Gastrocnemius medialis (tissue), 4 donors: ENCODE data around the gene GTF2H1. TPM values are rescaled to one million over a fixed set of nuclear protein-coding genes. Genes with fewer than 3 reads are reported as not detected.

Source experiments
- ATAC-seq, 2 donors: fragments of 150-250 bp; one replicate each; pipeline ENCODE4 v1.9.1; 2016
- DNase-seq, 2 donors: peaks; one replicate each; pipeline ENCODE4 v3.0.0-alpha.2; 2019
- H3K27ac ChIP-seq, 4 donors: fragments of 200-600 bp; sonication (generic); 1 replicate in 1 of 4; 2 replicates in 3 of 4; pipeline ENCODE4 v1.5.1; 2016 to 2018; ENCODE audit warnings: mild to moderate bottlenecking in 2 of 4, moderate library complexity in 1 of 4
- H3K27me3 ChIP-seq, 3 donors: fragments of 200-600 bp; sonication (generic) in 2 of 3; 1 replicate in 1 of 3; 2 replicates in 2 of 3; pipeline versions ENCODE4 v1.5.1 to v1.6.0; 2016 to 2019; ENCODE audit warnings: mild to moderate bottlenecking in 1 of 3, moderate library complexity in 1 of 3
- H3K36me3 ChIP-seq, 2 donors: fragments of 200-600 bp; sonication (generic) in 1 of 2; one replicate each; pipeline ENCODE4 v1.5.1; 2017 to 2018
- H3K4me1 ChIP-seq, 2 donors: fragments of 200-600 bp; sonication (generic) in 1 of 2; one replicate each; pipeline ENCODE4 v1.5.1; 2016 to 2017; ENCODE audit warnings: mild to moderate bottlenecking in 2 of 2
- H3K4me3 ChIP-seq, 4 donors: fragments of 200-600 bp; sonication (generic) in 3 of 4; 1 replicate in 1 of 4; 2 replicates in 3 of 4; pipeline ENCODE4 v1.5.1; 2016 to 2019; ENCODE audit warnings: mild to moderate bottlenecking in 2 of 4
- H3K9me3 ChIP-seq, 3 donors: fragments of 200-600 bp; sonication (generic) in 2 of 3; 1 replicate in 1 of 3; 2 replicates in 2 of 3; pipeline ENCODE4 v1.5.1; 2016 to 2019
- POLR2A ChIP-seq, 2 donors: fragments of 450-650 bp; IDR thresholded peaks; one replicate each; pipeline ENCODE4 v1.6.1; 2017; ENCODE audit warnings: antibody characterized with exemption in 2 of 2, mild to moderate bottlenecking in 2 of 2, moderate library complexity in 2 of 2
- in situ Hi-C, 4 donors: fragments of 200-750 bp; cut with MboI; loops; one replicate each; pipeline versions ENCODE4 v1.15.0 to v1.8.0; 2017; ENCODE audit warnings: low sequenced_read_pairs in 4 of 4
- intact Hi-C: fragments of 100-400 bp; cut with DNase I; formaldehyde crosslinking; loops from one replicate; pipeline ENCODE4 v1.15.1; 2023; ENCODE audit warnings: low total_unique reads
- total RNA-seq, 4 donors: library from RNA; depleted of rRNA; stranded (reverse); fragments of >200 nt; gene quantifications; one replicate each; pipeline versions ENCODE4 v1.1.0 to v1.2.3, GENCODE V29; 2016
- TF ChIP-seq, protein P1 (sequence below), 5 experiments: fragments of 450-650 bp in 3 of 5; fragments of 200-600 bp in 2 of 5; sonication (generic) in 2 of 5; IDR thresholded peaks in 4 of 5; conservative IDR thresholded peaks in 1 of 5; 1 replicate in 4 of 5; 2 replicates in 1 of 5; pipeline ENCODE4 v1.5.1; 2016 to 2019; ENCODE audit warnings: antibody characterized with exemption in 5 of 5, mild to moderate bottlenecking in 3 of 5, moderate library complexity in 3 of 5

The GTF2H1 gene
- total RNA-seq, 4 donors from 2014 or later: 30.9 to 45.6 (median 33.2) TPM

DNA sequence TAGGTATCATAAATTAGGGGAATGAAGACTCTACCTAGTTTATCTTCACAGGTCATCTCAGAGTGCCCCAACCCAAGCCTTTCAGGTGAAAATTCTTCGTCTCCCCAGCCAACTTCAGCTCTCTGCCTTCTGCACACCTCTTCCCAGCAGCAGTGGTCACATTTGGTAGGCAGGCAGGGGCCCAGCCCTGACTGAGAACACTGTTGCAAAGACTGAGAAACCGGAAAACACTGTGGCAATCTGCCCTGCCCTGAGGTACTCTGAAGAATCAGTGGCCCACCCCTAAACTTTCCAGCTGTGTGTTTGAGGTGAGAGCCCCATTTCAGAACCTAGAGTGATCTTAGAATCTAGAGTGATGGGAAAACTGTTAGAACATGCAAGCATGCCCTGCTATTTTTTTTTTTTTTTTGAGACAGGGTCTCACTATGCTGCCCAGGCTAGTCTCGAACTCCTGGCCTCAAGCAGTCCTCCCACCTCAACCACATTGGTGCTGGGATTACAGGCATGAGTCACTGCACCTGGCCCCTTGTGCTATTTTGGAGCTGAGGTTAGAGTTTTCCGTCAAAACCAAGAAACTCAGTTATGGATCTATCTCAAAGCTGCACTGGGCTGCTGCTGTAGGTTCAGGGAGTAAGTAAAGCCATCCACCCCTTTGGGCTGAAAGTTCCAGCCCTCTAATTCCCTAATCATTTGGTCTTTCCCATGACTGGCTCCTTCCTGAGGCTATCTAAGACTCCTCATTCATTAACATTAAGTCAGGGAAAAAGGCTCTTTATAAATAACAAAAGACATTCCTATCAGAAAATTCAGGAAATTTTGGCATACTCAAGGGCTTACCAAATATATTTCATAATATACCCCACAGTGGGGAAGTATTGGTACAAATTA is 70.3 kb downstream of the GTF2H1 start:
- peak overlapping the region in 3 of 4 donors; percentile 28 to 94 (median 93) for H3K27ac ChIP-seq
- no peaks in the 10 kb centered on the region for H3K27me3 ChIP-seq
- TF ChIP-seq, protein P1, sequence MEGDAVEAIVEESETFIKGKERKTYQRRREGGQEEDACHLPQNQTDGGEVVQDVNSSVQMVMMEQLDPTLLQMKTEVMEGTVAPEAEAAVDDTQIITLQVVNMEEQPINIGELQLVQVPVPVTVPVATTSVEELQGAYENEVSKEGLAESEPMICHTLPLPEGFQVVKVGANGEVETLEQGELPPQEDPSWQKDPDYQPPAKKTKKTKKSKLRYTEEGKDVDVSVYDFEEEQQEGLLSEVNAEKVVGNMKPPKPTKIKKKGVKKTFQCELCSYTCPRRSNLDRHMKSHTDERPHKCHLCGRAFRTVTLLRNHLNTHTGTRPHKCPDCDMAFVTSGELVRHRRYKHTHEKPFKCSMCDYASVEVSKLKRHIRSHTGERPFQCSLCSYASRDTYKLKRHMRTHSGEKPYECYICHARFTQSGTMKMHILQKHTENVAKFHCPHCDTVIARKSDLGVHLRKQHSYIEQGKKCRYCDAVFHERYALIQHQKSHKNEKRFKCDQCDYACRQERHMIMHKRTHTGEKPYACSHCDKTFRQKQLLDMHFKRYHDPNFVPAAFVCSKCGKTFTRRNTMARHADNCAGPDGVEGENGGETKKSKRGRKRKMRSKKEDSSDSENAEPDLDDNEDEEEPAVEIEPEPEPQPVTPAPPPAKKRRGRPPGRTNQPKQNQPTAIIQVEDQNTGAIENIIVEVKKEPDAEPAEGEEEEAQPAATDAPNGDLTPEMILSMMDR (IDR thresholded peaks at IDR 0.05 in 4 of 5, conservative IDR thresholded peaks at IDR 0.05 in 1 of 5): no peak
- TF ChIP-seq POLR2A (IDR thresholded peaks at IDR 0.05): no peak
- DNase-seq: no peak
- no peaks in the 10 kb centered on the region for H3K9me3 ChIP-seq
- intact Hi-C loops: loop anchor here (10.0 kb wide), 3 partner anchors 378 to 1992 kb away; partner anchors contain the start of genes NAV2, PRMT3 and SERGEF
- peaks cover 15 to 19% of the 10 kb centered on the region in 2 donors for H3K4me1 ChIP-seq
- in situ Hi-C loops: loop anchor here in 1 of 4 donors (10.0 kb wide), 1 partner anchor 68 kb away; the partner anchor contains the start of genes GTF2H1 and HPS5
- no peak for ATAC-seq
- peaks cover 0 to 13% of the 10 kb centered on the region in 2 donors for H3K36me3 ChIP-seq
- H3K4me3 ChIP-seq: no peak overlapping the region

DNA sequence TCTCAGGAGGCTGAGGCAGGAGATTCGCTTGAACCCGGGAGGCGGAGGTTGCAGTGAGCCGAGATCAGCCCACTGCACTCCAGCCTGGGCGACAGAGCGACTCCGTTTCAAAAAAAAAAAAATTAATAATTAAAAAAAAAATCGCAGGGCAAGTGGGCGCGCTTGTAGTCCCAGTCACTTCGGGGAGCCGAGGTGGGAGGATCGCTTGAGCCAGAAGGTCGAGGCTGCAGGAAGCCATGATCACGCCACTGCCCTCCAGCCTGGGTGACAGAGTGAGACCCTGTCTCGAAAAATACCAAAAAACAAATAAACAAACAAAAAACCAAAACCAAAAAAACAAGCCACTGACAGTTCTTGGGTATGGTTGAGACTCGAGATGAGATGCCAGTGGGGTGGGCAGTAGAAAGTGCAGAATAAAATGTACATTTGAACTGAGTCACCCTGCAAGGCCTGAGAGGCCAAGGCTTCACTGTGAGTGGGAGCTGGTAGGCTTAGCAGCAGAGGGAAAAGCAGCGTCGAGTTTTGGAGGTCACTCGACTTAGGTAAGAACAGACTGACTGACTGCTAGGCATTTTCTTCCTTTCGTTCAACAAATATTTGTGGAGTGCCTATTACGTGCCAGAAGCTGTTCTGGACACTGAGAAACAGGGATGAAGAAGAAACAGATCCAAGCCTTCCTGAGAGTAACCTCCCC is 71.4 kb downstream of the GTF2H1 start:
- H3K27me3 ChIP-seq: no peaks in the 10 kb centered on the region
- in situ Hi-C loops: loop anchor here in 1 of 4 donors (10.0 kb wide), 1 partner anchor 69 kb away; the partner anchor contains the start of genes GTF2H1 and HPS5
- no peak for DNase-seq
- H3K4me1 ChIP-seq: peaks cover 15 to 19% of the 10 kb centered on the region in 2 donors
- ATAC-seq: peak in 1 of 2 donors; percentile 12
- H3K4me3 ChIP-seq: peak overlapping the region; percentile 67 to 86 (median 74)
- no peaks in the 10 kb centered on the region for H3K9me3 ChIP-seq
- intact Hi-C loops: loop anchor here (1.0 to 10.0 kb wide), 6 partner anchors 133 to 1991 kb away; partner anchors contain the start of genes NAV2, PRMT3, SERGEF and SPTY2D1
- peaks cover 0 to 22% of the 10 kb centered on the region in 2 donors for H3K36me3 ChIP-seq
- H3K27ac ChIP-seq: peak overlapping the region; percentile 85 to 94 (median 93)
- TF ChIP-seq POLR2A (IDR thresholded peaks at IDR 0.05): no peak
- TF ChIP-seq, protein P1 (IDR thresholded peaks at IDR 0.05 in 4 of 5, conservative IDR thresholded peaks at IDR 0.05 in 1 of 5): no peak

DNA sequence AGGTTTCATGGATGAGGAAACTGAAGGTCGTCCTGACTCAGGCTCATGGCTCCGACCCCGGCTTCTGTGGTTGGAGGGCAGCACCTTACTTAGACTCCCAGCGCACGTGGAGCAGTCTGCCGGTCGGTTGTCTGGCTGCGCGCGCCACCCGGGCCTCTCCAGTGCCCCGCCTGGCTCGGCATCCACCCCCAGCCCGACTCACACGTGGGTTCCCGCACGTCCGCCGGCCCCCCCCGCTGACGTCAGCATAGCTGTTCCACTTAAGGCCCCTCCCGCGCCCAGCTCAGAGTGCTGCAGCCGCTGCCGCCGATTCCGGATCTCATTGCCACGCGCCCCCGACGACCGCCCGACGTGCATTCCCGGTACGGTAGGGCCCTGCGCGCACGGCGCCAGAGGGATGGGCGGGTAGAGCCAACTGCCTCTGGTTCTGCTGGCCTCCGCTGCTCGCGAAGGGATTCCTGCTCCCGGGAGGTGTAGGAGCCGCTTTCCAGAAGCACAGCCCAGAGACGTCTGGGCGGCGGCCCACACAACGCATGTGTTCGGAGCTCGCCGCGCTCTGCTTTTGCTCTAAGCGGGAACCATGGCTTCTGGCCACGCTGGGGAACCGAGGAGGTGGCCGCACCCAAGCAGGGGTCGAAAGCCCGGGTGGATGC is 72.0 kb downstream of the GTF2H1 start, which contains the start of gene LDHA:
TSS of gene LDHA (plus strand) at position 289 of the 653 bp plus-strand sequence. CDS start 2,280 bp downstream, outside the sequence.
- TF ChIP-seq POLR2A (IDR thresholded peaks at IDR 0.05): peak; percentile 96
- TF ChIP-seq, protein P1 (IDR thresholded peaks at IDR 0.05 in 4 of 5, conservative IDR thresholded peaks at IDR 0.05 in 1 of 5): no peak
- H3K27ac ChIP-seq: peak within 1 kb of the TSS; percentile 85 to 94 (median 93)
- H3K36me3 ChIP-seq: peaks cover 0 to 29% of the 10 kb centered on the region in 2 donors
- peak within 1 kb of the TSS; percentile 67 to 86 (median 74) for H3K4me3 ChIP-seq
- H3K9me3 ChIP-seq: no peaks in the 10 kb centered on the region
- intact Hi-C loops (loop anchor here (1.0 to 10.0 kb wide), 6 partner anchors 132 to 1990 kb away; partner anchors contain the start of genes NAV2, PRMT3, SERGEF and SPTY2D1), in situ Hi-C loops (loop anchor here in 1 of 4 donors (10.0 kb wide), 1 partner anchor 70 kb away; the partner anchor contains the start of genes GTF2H1 and HPS5)
- ATAC-seq (peak; percentile 66 to 75), DNase-seq (peak; percentile 95 to 98)
- no peaks in the 10 kb centered on the region for H3K27me3 ChIP-seq
- peaks cover 15 to 23% of the 10 kb centered on the region in 2 donors for H3K4me1 ChIP-seq
